ENCODE results near the gene PLEKHB1. TPM values are rescaled to one million over a fixed set of nuclear protein-coding genes. Genes with fewer than 3 reads are reported as not detected.
A peak's percentile ranks its signal among the peaks of the same experiment; 100 is the strongest.

Gene PLEKHB1
- total and polyA plus RNA-seq, 4 donors, result 8.1 to 38.8 (median 11.9) TPM

GRCh38 chr11:73659961-73660360 is 13.6 kb downstream of the PLEKHB1 start:
- no peak for ATAC-seq (ENCODE audit: insufficient read depth, low FRiP score)
- H3K27me3 ChIP-seq (ENCODE audit: control insufficient read depth in 3 of 3, insufficient read depth in 3 of 3, low read length in 2 of 3), result no peaks in the 10 kb centered on the region
- no peak for TF ChIP-seq CTCF (IDR thresholded peaks at IDR 0.05; ENCODE audit: control extremely low read depth, extremely low read depth)
- no peak overlapping the region for H3K27ac ChIP-seq (ENCODE audit: low read depth in 1 of 2, low read length in 1 of 2)
- DNase-seq, result peak in 1 of 3 donors; percentile 33
- WGBS, 2 donors, result 84 to 91% methylated on average over 3 of the region's 3 CpGs
- H3K4me1 ChIP-seq (ENCODE audit: control insufficient read depth in 5 of 5, insufficient read depth in 5 of 5, low read length in 5 of 5), result peaks cover 0 to 10% (median 6%) of the 10 kb centered on the region in 5 donors
- H3K9ac ChIP-seq (ENCODE audit: insufficient read depth in 1 of 2, low read length in 2 of 2), result no peak overlapping the region
- no peaks in the 10 kb centered on the region for H3K9me3 ChIP-seq (ENCODE audit: control insufficient read depth in 4 of 4, insufficient read depth in 3 of 4, low read length in 3 of 4)
- H3K4me3 ChIP-seq, result no peak overlapping the region
- H3K36me3 ChIP-seq (ENCODE audit: control insufficient read depth in 4 of 4, insufficient read depth in 4 of 4, low read length in 4 of 4), result no peaks in the 10 kb centered on the region

GRCh38 chr11:73660497-73661034 is 14.2 kb downstream of the PLEKHB1 start:
- 31 to 32% methylated on average over 25 of the region's 25 CpGs for WGBS, 2 donors
- H3K27ac ChIP-seq (ENCODE audit: low read depth in 1 of 2, low read length in 1 of 2), result no peak overlapping the region
- no peaks in the 10 kb centered on the region for H3K27me3 ChIP-seq (ENCODE audit: control insufficient read depth in 3 of 3, insufficient read depth in 3 of 3, low read length in 2 of 3)
- ATAC-seq (ENCODE audit: insufficient read depth, low FRiP score) (no peak), DNase-seq (no peak)
- H3K9me3 ChIP-seq (ENCODE audit: control insufficient read depth in 4 of 4, insufficient read depth in 3 of 4, low read length in 3 of 4), result no peaks in the 10 kb centered on the region
- no peaks in the 10 kb centered on the region for H3K36me3 ChIP-seq (ENCODE audit: control insufficient read depth in 4 of 4, insufficient read depth in 4 of 4, low read length in 4 of 4)
- peaks cover 0 to 10% (median 6%) of the 10 kb centered on the region in 5 donors for H3K4me1 ChIP-seq (ENCODE audit: control insufficient read depth in 5 of 5, insufficient read depth in 5 of 5, low read length in 5 of 5)
- no peak overlapping the region for H3K4me3 ChIP-seq
- no peak for TF ChIP-seq CTCF (IDR thresholded peaks at IDR 0.05; ENCODE audit: control extremely low read depth, extremely low read depth)
- no peak overlapping the region for H3K9ac ChIP-seq (ENCODE audit: insufficient read depth in 1 of 2, low read length in 2 of 2)

- Histone ChIP-seq H3K27me3 (ENCODE audit: control insufficient read depth in 3 of 3, insufficient read depth in 3 of 3, low read length in 2 of 3) (no peaks in the 10 kb centered on the region), H3K27ac (ENCODE audit: low read depth in 1 of 2, low read length in 1 of 2) (no peak overlapping the region), H3K36me3 (ENCODE audit: control insufficient read depth in 4 of 4, insufficient read depth in 4 of 4, low read length in 4 of 4) (no peaks in the 10 kb centered on the region), H3K9me3 (ENCODE audit: control insufficient read depth in 4 of 4, insufficient read depth in 3 of 4, low read length in 3 of 4) (no peaks in the 10 kb centered on the region), H3K9ac (ENCODE audit: insufficient read depth in 1 of 2, low read length in 2 of 2) (peak overlapping the region in 1 of 2 donors; percentile 27), H3K4me3 (no peak overlapping the region), H3K4me1 (ENCODE audit: control insufficient read depth in 5 of 5, insufficient read depth in 5 of 5, low read length in 5 of 5) (peaks cover 0 to 11% (median 6%) of the 10 kb centered on the region in 5 donors)
- ATAC-seq (ENCODE audit: insufficient read depth, low FRiP score) (peak; percentile 94), DNase-seq (peak; percentile 90 to 93 (median 91))
- WGBS, 2 donors, result 4 to 13% methylated on average over 40 of the region's 40 CpGs
- peak; percentile 99 for TF ChIP-seq CTCF (IDR thresholded peaks at IDR 0.05; ENCODE audit: control extremely low read depth, extremely low read depth)
Observed at GRCh38 chr11:73661035-73661628, 14.8 kb downstream of the PLEKHB1 start.

Measured in lung (tissue), 12 donors.